B cell (primary cell): ENCODE results near the gene EXOC4. TPM values are rescaled to one million over a fixed set of nuclear protein-coding genes. Genes with fewer than 3 reads are reported as not detected.

Experiments
- ATAC-seq: fragments of 200-7000 bp; cut with Tn5 transposase; one replicate; pipeline ENCODE4 v1.10.0; 2021; ENCODE audit warnings: low read depth, mild to moderate bottlenecking, moderate number of reproducible peaks, moderate library complexity
- CTCF ChIA-PET: fragments of 350-600 bp; sonication (Branson Sonifier 250); formaldehyde crosslinking; loops from one replicate; lab custom pipeline; 2021; ENCODE audit warnings: antibody characterized with exemption, inconsistent platforms; lab: Charles Lee
- POLR2A ChIA-PET: fragments of 350-600 bp; sonication (Branson Sonifier 250); formaldehyde crosslinking; loops from one replicate; lab custom pipeline; 2021; ENCODE audit warnings: antibody characterized with exemption; lab: Charles Lee
- DNase-seq: peaks from one replicate; pipeline ENCODE4 v3.0.0; 2013
- H2AFZ ChIP-seq: 2 replicates; pipeline ENCODE4 v1.6.1; 2012; ENCODE audit warnings: mild to moderate bottlenecking, low read depth, low read length; ENCODE audit not compliant: insufficient read depth, poor library complexity, severe bottlenecking
- H3K27ac ChIP-seq, 2 donors: 1 replicate in 1 of 2; 2 replicates in 1 of 2; pipeline ENCODE4 v1.5.1; 2012 to 2013; ENCODE audit warnings: low read length in 2 of 2, mild to moderate bottlenecking in 2 of 2, moderate library complexity in 1 of 2
- H3K27me3 ChIP-seq, 4 experiments: fragments of 200-600 bp in 1 of 4; sonication (generic) in 1 of 4; replicated peaks in 1 of 4; 1 replicate in 2 of 4; 2 replicates in 2 of 4; pipeline versions ENCODE4 v1.6.1 to v1.7.0; 2013 to 2016; ENCODE audit warnings: low read length in 3 of 4, mild to moderate bottlenecking in 2 of 4, mixed read lengths in 1 of 4, moderate library complexity in 1 of 4; ENCODE audit not compliant: insufficient read depth in 4 of 4, control insufficient read depth in 3 of 4; ENCODE audit errors: control extremely low read depth in 1 of 4
- H3K36me3 ChIP-seq, 2 experiments: replicated peaks in 1 of 2; 1 replicate in 1 of 2; 2 replicates in 1 of 2; pipeline versions ENCODE4 v1.6.1 to v1.7.1; 2013; ENCODE audit warnings: low read length in 1 of 2; ENCODE audit not compliant: insufficient read depth in 2 of 2, control insufficient read depth in 1 of 2; ENCODE audit errors: control extremely low read depth in 1 of 2, extremely low read depth in 1 of 2
- H3K4me1 ChIP-seq, 2 donors: fragments of 200-600 bp in 1 of 2; sonication (generic) in 1 of 2; 1 replicate in 1 of 2; 2 replicates in 1 of 2; pipeline versions ENCODE4 v1.5.1 to v1.6.1; 2013 to 2017; ENCODE audit warnings: low read length in 2 of 2; ENCODE audit not compliant: control insufficient read depth in 2 of 2, insufficient read depth in 2 of 2
- H3K4me2 ChIP-seq: replicated peaks from 2 replicates; pipeline ENCODE3; 2012; ENCODE audit warnings: mild to moderate bottlenecking, low read depth, low read length; ENCODE audit not compliant: poor library complexity, severe bottlenecking
- H3K4me3 ChIP-seq, 5 experiments: fragments of 200-600 bp in 1 of 5; sonication (generic) in 1 of 5; 1 replicate in 3 of 5; 2 replicates in 2 of 5; pipeline versions ENCODE4 v1.5.1 to v1.7.0; 2011 to 2016; ENCODE audit warnings: low read length in 4 of 5, mild to moderate bottlenecking in 4 of 5, low read depth in 2 of 5, control low read depth in 1 of 5, moderate library complexity in 1 of 5; ENCODE audit not compliant: insufficient read depth in 1 of 5; ENCODE audit errors: control extremely low read depth in 1 of 5, extremely low read depth in 1 of 5
- H3K79me2 ChIP-seq: fragments of 200-600 bp; sonication (generic); one replicate; pipeline ENCODE4 v1.6.0; 2016; ENCODE audit warnings: low read length; ENCODE audit not compliant: control insufficient read depth, insufficient read depth
- H3K9ac ChIP-seq: fragments of 200-600 bp; sonication (generic); 2 replicates; pipeline ENCODE4 v1.6.1; 2017; ENCODE audit warnings: mild to moderate bottlenecking, low read length, moderate library complexity
- H3K9me3 ChIP-seq, 3 donors: one replicate each; pipeline versions ENCODE4 v1.6.1 to v1.7.1; 2013; ENCODE audit warnings: low read length in 2 of 3; ENCODE audit not compliant: control insufficient read depth in 2 of 3, insufficient read depth in 1 of 3; ENCODE audit errors: control extremely low read depth in 1 of 3
- H4K20me1 ChIP-seq: 2 replicates; pipeline ENCODE4 v1.6.0; 2012; ENCODE audit warnings: mild to moderate bottlenecking, low read length; ENCODE audit not compliant: insufficient read depth, control insufficient read depth, poor library complexity, severe bottlenecking
- H3K27ac Mint-ChIP-seq: one replicate; pipeline ENCODE4 v1.8.0; 2021; ENCODE audit warnings: mixed read lengths
- H3K27me3 Mint-ChIP-seq: one replicate; pipeline ENCODE4 v1.8.0; 2021; ENCODE audit warnings: mixed read lengths
- H3K4me1 Mint-ChIP-seq: one replicate; pipeline ENCODE4 v1.8.0; 2021; ENCODE audit warnings: mixed read lengths
- H3K4me3 Mint-ChIP-seq: one replicate; pipeline ENCODE4 v1.8.0; 2021; ENCODE audit warnings: mixed read lengths
- H3K9me3 Mint-ChIP-seq: one replicate; pipeline ENCODE4 v1.8.0; 2022; ENCODE audit warnings: mixed read lengths; ENCODE audit not compliant: insufficient read depth
- CTCF ChIP-seq: fragments of 200-600 bp; IDR thresholded peaks from one replicate; pipeline ENCODE4 v1.8.0; 2022; ENCODE audit warnings: antibody characterized with exemption, mild to moderate bottlenecking
- EZH2 ChIP-seq: IDR thresholded peaks from 2 replicates; pipeline ENCODE4 v1.6.1; 2012; ENCODE audit warnings: borderline replicate concordance, low read depth, mild to moderate bottlenecking, moderate library complexity, low read length; ENCODE audit not compliant: insufficient read depth, poor library complexity, severe bottlenecking
- WGBS: methylation state at CpG from one replicate; pipeline ENCODE4 v1.1.5; 2013; ENCODE audit warnings: missing lambda C conversion rate; ENCODE audit not compliant: insufficient coverage; 5-methylcytosine and 5-hydroxymethylcytosine counted together
- intact Hi-C: fragments of 100-400 bp; cut with micrococcal nuclease; formaldehyde crosslinking; loops from one replicate; pipeline ENCODE4 v1.10.0; 2022
- polyA plus RNA-seq: library from polyadenylated mRNA; depleted of rRNA; stranded (reverse); fragments of >200 nt; gene quantifications from 2 replicates; pipeline ENCODE4 v1.2.3, GENCODE V29; 2012
- total RNA-seq, 2 donors: library from RNA; stranded (reverse); fragments of 120-200 nt in 1 of 2; gene quantifications; 1 replicate in 1 of 2; 2 replicates in 1 of 2; pipeline versions ENCODE4 v1.2.3 to v1.2.4, GENCODE V29; 2013 to 2022

Gene EXOC4
- total and polyA plus RNA-seq, 2 donors (not counting 1 experiment from before 2014, with no cell fraction given) = 16.7 to 135 TPM

GRCh38 chr7:133780912-133781311 is 528.0 kb downstream of the EXOC4 start:
- no peak for ATAC-seq
- CTCF ChIA-PET = interaction anchor here (1.2 kb wide), 1 partner anchor 9 kb away, joined by 3 read pairs; no protein-coding TSS in a partner anchor

More at GRCh38 chr7:133780912-133781311, 528.0 kb downstream of the EXOC4 start:
- H3K4me3 ChIP-seq = no peak overlapping the region
- no peaks in the 10 kb centered on the region for H3K79me2 ChIP-seq
- no peak overlapping the region for H3K4me3 Mint-ChIP-seq
- H3K36me3 ChIP-seq = no peaks in the 10 kb centered on the region
- no peaks in the 10 kb centered on the region for H3K4me1 ChIP-seq
- no peaks in the 10 kb centered on the region for H3K27me3 ChIP-seq
- no peak overlapping the region for H3K9ac ChIP-seq
- H4K20me1 ChIP-seq = no peaks in the 10 kb centered on the region
- WGBS = no CpG with 5 or more reads among the region's 2 CpGs
- H3K4me1 Mint-ChIP-seq = no peaks in the 10 kb centered on the region
- H3K27ac ChIP-seq = no peak overlapping the region
- no peak overlapping the region for H3K27ac Mint-ChIP-seq
- no peaks in the 10 kb centered on the region for H3K27me3 Mint-ChIP-seq
- POLR2A ChIA-PET = no interaction called here
- TF ChIP-seq EZH2 = no peak
- no peak for TF ChIP-seq CTCF
- H3K9me3 ChIP-seq = peaks cover 1 to 5% (median 3%) of the 10 kb centered on the region in 3 donors
- no peak for DNase-seq
- H3K4me2 ChIP-seq = no peak overlapping the region
- H3K9me3 Mint-ChIP-seq = peaks cover 8% of the 10 kb centered on the region
- no peak overlapping the region for H2AFZ ChIP-seq
- intact Hi-C loops = no loop called here
